Measurements from ENCODE around the gene CKS2. TPM values are rescaled to one million over a fixed set of nuclear protein-coding genes. Genes with fewer than 3 reads are reported as not detected.
"Not testable (repeated sequence)": the region's sequence is repeated elsewhere in the genome, so short reads cannot be mapped to it uniquely, and the experiment has no call there.

The CKS2 gene
- total and polyA plus RNA-seq, 2 of the 4 experiments (the other 2 are of a cell fraction): 192 to 261 TPM

DNA sequence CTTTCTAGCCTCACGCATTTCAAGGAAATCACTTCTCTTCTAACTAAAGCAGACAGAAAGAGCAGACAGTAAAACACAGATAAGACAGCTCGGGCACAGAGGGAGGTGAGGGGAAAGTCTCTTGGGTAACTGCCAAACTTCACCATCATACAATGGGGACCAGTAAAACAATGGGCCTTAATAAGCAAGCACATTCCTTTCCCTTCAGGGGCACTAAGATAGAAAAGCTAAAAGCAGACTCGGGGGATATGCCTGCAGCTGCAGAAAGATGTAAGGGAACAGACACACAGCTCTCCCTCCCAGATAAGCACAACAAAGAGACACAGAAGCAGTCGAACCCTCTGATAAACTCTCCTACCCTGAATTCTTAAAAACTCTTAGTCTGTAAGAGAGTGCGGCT lies 15.6 kb upstream of the CKS2 start:
- ATAC-seq (ENCODE audit: low read depth) (no peak), DNase-seq (no peak)
- in situ Hi-C loops (cut with MboI; ENCODE audit: low sequenced_read_pairs) (no loop called here), intact Hi-C loops (cut with micrococcal nuclease) (no loop called here), dilution Hi-C loops (cut with HindIII; ENCODE audit: low sequenced_read_pairs, unreplicated experiment) (no loop called here)
- Histone ChIP-seq H2BK15ac (ENCODE audit: low read depth, low read length) (no peak overlapping the region), H3K4ac (ENCODE audit: low read depth, low read length) (no peak overlapping the region), H3K9me3 (ENCODE audit: control insufficient read depth, insufficient read depth, low read length) (peaks cover 2% of the 10 kb centered on the region; the same call in 1 of the 2 replicates), H3K56ac (ENCODE audit: extremely low read depth, insufficient read depth, low read length) (no peak overlapping the region), H2AFZ (replicated peaks; ENCODE audit: low read length, poor library complexity) (no peak overlapping the region), H3K27ac (ENCODE audit: insufficient read depth, low read length) (no peak overlapping the region), H3K4me3 (ENCODE audit: insufficient read depth, low read depth, low read length) (no peak overlapping the region), H3K27me3 (ENCODE audit: control insufficient read depth, insufficient read depth, low read length) (no peaks in the 10 kb centered on the region), H3K23ac (ENCODE audit: low read depth, low read length) (no peak overlapping the region), H3K4me2 (ENCODE audit: low read depth, low read length) (no peak overlapping the region), H2AK5ac (ENCODE audit: low read depth, low read length) (no peak overlapping the region), H4K20me1 (ENCODE audit: insufficient read depth, low read length) (no peaks in the 10 kb centered on the region), H3K4me1 (ENCODE audit: control insufficient read depth, insufficient read depth, low read length) (no peaks in the 10 kb centered on the region), H2BK5ac (ENCODE audit: low read depth, low read length, poor library complexity, severe bottlenecking) (no peak overlapping the region), H4K8ac (ENCODE audit: low read depth in 2 of 2, low read length in 2 of 2) (no peak overlapping the region), H2AK9ac (replicated peaks; ENCODE audit: low read depth, low read length, poor library complexity) (no peak overlapping the region), H2BK20ac (ENCODE audit: low read depth, low read length) (no peak overlapping the region), H3K9me1 (ENCODE audit: insufficient read depth, low read length) (no peaks in the 10 kb centered on the region), H3K36me3 (ENCODE audit: control insufficient read depth, insufficient read depth, low read length) (no peaks in the 10 kb centered on the region), H4K5ac (ENCODE audit: low read depth, low read length) (no peak overlapping the region), H3K9ac (ENCODE audit: low read depth, low read length) (no peak overlapping the region), H4K91ac (ENCODE audit: insufficient read depth, low read depth, low read length) (no peak overlapping the region), H3K79me1 (ENCODE audit: low read depth in 1 of 2, low read length in 2 of 2) (no peaks in the 10 kb centered on the region), H3K18ac (ENCODE audit: low read depth, low read length) (no peak overlapping the region), H2BK120ac (ENCODE audit: low read depth, low read length) (no peak overlapping the region), H3K14ac (replicated peaks; ENCODE audit: low read depth, low read length) (no peak overlapping the region)
- BruUV-seq (replicated peaks): no TSS peak
- TF ChIP-seq MAZ (IDR thresholded peaks at IDR 0.05; ENCODE audit: borderline replicate concordance, low read depth, low read length) (no peak), BHLHE40 (IDR thresholded peaks at IDR 0.05; ENCODE audit: low read depth, low read length) (no peak), RFX5 (IDR thresholded peaks at IDR 0.05; ENCODE audit: low read depth, low read length) (no peak), CEBPB (IDR thresholded peaks at IDR 0.05; ENCODE audit: low read depth, low read length) (no peak), FOS (IDR thresholded peaks at IDR 0.05; ENCODE audit: low read depth, low read length) (no peak)
- TF ChIP-seq, protein P1, sequence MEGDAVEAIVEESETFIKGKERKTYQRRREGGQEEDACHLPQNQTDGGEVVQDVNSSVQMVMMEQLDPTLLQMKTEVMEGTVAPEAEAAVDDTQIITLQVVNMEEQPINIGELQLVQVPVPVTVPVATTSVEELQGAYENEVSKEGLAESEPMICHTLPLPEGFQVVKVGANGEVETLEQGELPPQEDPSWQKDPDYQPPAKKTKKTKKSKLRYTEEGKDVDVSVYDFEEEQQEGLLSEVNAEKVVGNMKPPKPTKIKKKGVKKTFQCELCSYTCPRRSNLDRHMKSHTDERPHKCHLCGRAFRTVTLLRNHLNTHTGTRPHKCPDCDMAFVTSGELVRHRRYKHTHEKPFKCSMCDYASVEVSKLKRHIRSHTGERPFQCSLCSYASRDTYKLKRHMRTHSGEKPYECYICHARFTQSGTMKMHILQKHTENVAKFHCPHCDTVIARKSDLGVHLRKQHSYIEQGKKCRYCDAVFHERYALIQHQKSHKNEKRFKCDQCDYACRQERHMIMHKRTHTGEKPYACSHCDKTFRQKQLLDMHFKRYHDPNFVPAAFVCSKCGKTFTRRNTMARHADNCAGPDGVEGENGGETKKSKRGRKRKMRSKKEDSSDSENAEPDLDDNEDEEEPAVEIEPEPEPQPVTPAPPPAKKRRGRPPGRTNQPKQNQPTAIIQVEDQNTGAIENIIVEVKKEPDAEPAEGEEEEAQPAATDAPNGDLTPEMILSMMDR (conservative IDR thresholded peaks at IDR 0.05; ENCODE audit: low read depth, low read length): no peak
- TF ChIP-seq, protein P2, sequence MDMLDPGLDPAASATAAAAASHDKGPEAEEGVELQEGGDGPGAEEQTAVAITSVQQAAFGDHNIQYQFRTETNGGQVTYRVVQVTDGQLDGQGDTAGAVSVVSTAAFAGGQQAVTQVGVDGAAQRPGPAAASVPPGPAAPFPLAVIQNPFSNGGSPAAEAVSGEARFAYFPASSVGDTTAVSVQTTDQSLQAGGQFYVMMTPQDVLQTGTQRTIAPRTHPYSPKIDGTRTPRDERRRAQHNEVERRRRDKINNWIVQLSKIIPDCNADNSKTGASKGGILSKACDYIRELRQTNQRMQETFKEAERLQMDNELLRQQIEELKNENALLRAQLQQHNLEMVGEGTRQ (IDR thresholded peaks at IDR 0.05; ENCODE audit: low read depth, low read length): no peak
- ChIA-PET CTCF (no interaction called here), POLR2A (ENCODE audit: unreplicated experiment) (no interaction called here)
- no CpG with 5 or more reads among the region's 5 CpGs for WGBS, 2 experiments (ENCODE audit: extremely low coverage in 2 of 2, insufficient read length in 1 of 2)

DNA sequence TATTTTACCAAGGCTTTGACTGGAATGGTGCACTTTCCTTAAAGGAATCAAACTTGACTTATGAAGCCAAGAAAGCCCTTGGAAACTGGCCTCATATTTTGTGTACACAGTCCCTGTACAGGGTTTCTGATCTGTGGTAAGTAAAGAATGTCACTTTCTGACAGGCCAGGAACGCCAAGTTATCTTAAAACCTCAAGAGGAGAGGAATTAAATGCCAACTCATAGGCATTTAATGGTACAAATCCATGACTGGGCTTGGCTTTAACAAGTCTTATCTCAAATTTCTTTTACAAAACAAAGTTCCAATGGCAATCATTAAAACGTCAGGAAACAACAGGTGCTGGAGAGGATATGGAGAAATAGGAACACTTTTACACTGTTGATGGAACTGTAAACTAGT lies 9.0 kb upstream of the CKS2 start:
- H2BK5ac ChIP-seq (ENCODE audit: low read depth, low read length, poor library complexity, severe bottlenecking); H4K20me1 ChIP-seq (ENCODE audit: insufficient read depth, low read length); H3K9me3 ChIP-seq (ENCODE audit: control insufficient read depth, insufficient read depth, low read length); H3K4me3 ChIP-seq (ENCODE audit: insufficient read depth, low read depth, low read length); H2BK120ac ChIP-seq (ENCODE audit: low read depth, low read length); dilution Hi-C loops (cut with HindIII; ENCODE audit: low sequenced_read_pairs, unreplicated experiment); DNase-seq; intact Hi-C loops (cut with micrococcal nuclease); H3K79me1 ChIP-seq (ENCODE audit: low read depth in 1 of 2, low read length in 2 of 2); H2BK15ac ChIP-seq (ENCODE audit: low read depth, low read length); H3K4me2 ChIP-seq (ENCODE audit: low read depth, low read length); H3K18ac ChIP-seq (ENCODE audit: low read depth, low read length); H3K9me1 ChIP-seq (ENCODE audit: insufficient read depth, low read length); BruUV-seq (replicated peaks); H4K8ac ChIP-seq (ENCODE audit: low read depth in 2 of 2, low read length in 2 of 2); POLR2A ChIA-PET (ENCODE audit: unreplicated experiment); H3K4ac ChIP-seq (ENCODE audit: low read depth, low read length); H3K23ac ChIP-seq (ENCODE audit: low read depth, low read length); H2BK20ac ChIP-seq (ENCODE audit: low read depth, low read length); H3K56ac ChIP-seq (ENCODE audit: extremely low read depth, insufficient read depth, low read length); CTCF ChIA-PET; H3K27ac ChIP-seq (ENCODE audit: insufficient read depth, low read length); H3K14ac ChIP-seq (replicated peaks; ENCODE audit: low read depth, low read length); H2AK9ac ChIP-seq (replicated peaks; ENCODE audit: low read depth, low read length, poor library complexity); H3K27me3 ChIP-seq (ENCODE audit: control insufficient read depth, insufficient read depth, low read length); H2AK5ac ChIP-seq (ENCODE audit: low read depth, low read length); H3K9ac ChIP-seq (ENCODE audit: low read depth, low read length); H2AFZ ChIP-seq (replicated peaks; ENCODE audit: low read length, poor library complexity); in situ Hi-C loops (cut with MboI; ENCODE audit: low sequenced_read_pairs); H4K91ac ChIP-seq (ENCODE audit: insufficient read depth, low read depth, low read length); H4K5ac ChIP-seq (ENCODE audit: low read depth, low read length); ATAC-seq (ENCODE audit: low read depth); H3K36me3 ChIP-seq (ENCODE audit: control insufficient read depth, insufficient read depth, low read length); H3K4me1 ChIP-seq (ENCODE audit: control insufficient read depth, insufficient read depth, low read length): not testable (repeated sequence)
- no CpG with 5 or more reads among the region's 2 CpGs for WGBS, 2 experiments (ENCODE audit: extremely low coverage in 2 of 2, insufficient read length in 1 of 2)

Data from IMR-90 (cell line).